NCI-H146 (cell line): ENCODE results near the gene NDUFB11.

ENCODE experiments used
- DNase-seq: peaks from one replicate; lab custom pipeline; 2025; lab: John Stamatoyannopoulos, UW

NDUFB11 gene

GRCh38 chrX:47174846-47175587 is 30.5 kb upstream of the NDUFB11 start:
- DNase-seq, result no peak

GRCh38 chrX:47174376-47174775 is 29.9 kb upstream of the NDUFB11 start:
- no peak for DNase-seq

GRCh38 chrX:47172971-47173792 is 28.7 kb upstream of the NDUFB11 start:
- no peak for DNase-seq

GRCh38 chrX:47172549-47172948 is 28.0 kb upstream of the NDUFB11 start:
- no peak for DNase-seq

- no peak for DNase-seq
Measured at GRCh38 chrX:47171996-47172395, 27.5 kb upstream of the NDUFB11 start.

GRCh38 chrX:47170861-47171692 is 26.6 kb upstream of the NDUFB11 start:
- DNase-seq, result no peak

- no peak for DNase-seq
Measured at GRCh38 chrX:47169726-47170515, 25.4 kb upstream of the NDUFB11 start.

GRCh38 chrX:47169273-47169672 is 24.8 kb upstream of the NDUFB11 start:
- DNase-seq, result no peak

GRCh38 chrX:47168495-47169073 is 24.1 kb upstream of the NDUFB11 start:
- no peak for DNase-seq

- no peak for DNase-seq
Measured at GRCh38 chrX:47166126-47166525, 21.6 kb upstream of the NDUFB11 start.

GRCh38 chrX:47164420-47164819 is 19.9 kb upstream of the NDUFB11 start:
- DNase-seq, result no peak

GRCh38 chrX:47162927-47163583 is 18.6 kb upstream of the NDUFB11 start:
- DNase-seq, result no peak

GRCh38 chrX:47160781-47161180 is 16.3 kb upstream of the NDUFB11 start:
- no peak for DNase-seq

- DNase-seq, result no peak
Measured at GRCh38 chrX:47158781-47159180, 14.3 kb upstream of the NDUFB11 start.

- no peak for DNase-seq
Measured at GRCh38 chrX:47158131-47158530, 13.6 kb upstream of the NDUFB11 start.

- DNase-seq, result no peak
Measured at GRCh38 chrX:47156611-47157520, 12.4 kb upstream of the NDUFB11 start.

GRCh38 chrX:47151435-47151834 is 6.9 kb upstream of the NDUFB11 start:
- DNase-seq, result no peak

GRCh38 chrX:47148946-47149345 is 4.4 kb upstream of the NDUFB11 start:
- no peak for DNase-seq
